ENCODE results near the gene PRKCG. TPM values are rescaled to one million over a fixed set of nuclear protein-coding genes. Genes with fewer than 3 reads are reported as not detected.

PRKCG gene
- total RNA-seq, 1 experiment from 2014 or later, result 0.84 TPM

- Histone ChIP-seq H3K36me3 (ENCODE audit: insufficient read depth, low read length, poor library complexity, severe bottlenecking) (no peaks in the 10 kb centered on the region), H3K4me3 (ENCODE audit: low read depth, low read length, poor library complexity, severe bottlenecking) (no peak overlapping the region), H3K4me1 (ENCODE audit: insufficient read depth, low read length, poor library complexity, severe bottlenecking) (peaks cover 7% of the 10 kb centered on the region), H3K9me3 (ENCODE audit: low read depth, low read length, poor library complexity, severe bottlenecking) (no peaks in the 10 kb centered on the region), H3K27me3 (replicated peaks; ENCODE audit: insufficient read depth, low read depth, low read length, poor library complexity) (no peaks in the 10 kb centered on the region), H3K27ac (ENCODE audit: low read depth, low read length, poor library complexity, severe bottlenecking) (no peak overlapping the region)
- intact Hi-C loops (cut with micrococcal nuclease; ENCODE audit: unreplicated experiment), result no loop called here
- POLR2A ChIA-PET (ENCODE audit: low non-redundant PET), result no interaction called here
- CTCF ChIA-PET, result no interaction called here
- BruUV-seq (replicated peaks), result no TSS peak
- DNase-seq (ENCODE audit: low spot score), result no peak
- TF ChIP-seq EZH2 (IDR thresholded peaks at IDR 0.05; ENCODE audit: borderline replicate concordance, low read depth, low read length, poor library complexity, severe bottlenecking) (no peak), CTCF (conservative IDR thresholded peaks at IDR 0.05; ENCODE audit: low read depth, low read length) (no peak)
Measured at GRCh38 chr19:53844849-53845246, 37.1 kb upstream of the PRKCG start.

DNA sequence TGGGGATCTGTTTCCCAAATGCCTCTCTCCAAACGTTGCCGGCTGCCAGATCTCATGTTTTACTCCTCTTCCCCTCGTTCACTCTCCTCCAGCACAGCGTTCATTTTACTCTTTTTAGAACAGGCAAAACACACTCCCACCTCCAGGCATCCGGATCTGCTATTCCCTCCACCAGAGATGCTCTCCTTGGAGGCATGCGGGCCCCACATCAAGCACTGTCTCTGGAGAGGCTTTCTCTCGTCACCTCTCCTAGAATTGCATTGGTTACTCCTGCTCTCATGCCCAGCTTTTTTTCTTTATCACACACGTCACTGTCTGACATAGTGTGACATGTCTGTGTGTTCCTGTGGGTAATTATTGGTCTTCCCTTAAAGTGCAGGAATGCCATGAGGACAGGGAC lies 34.4 kb upstream of the PRKCG start:
- ChIA-PET CTCF (no interaction called here), POLR2A (ENCODE audit: low non-redundant PET) (no interaction called here)
- no TSS peak for BruUV-seq (replicated peaks)
- no peaks in the 10 kb centered on the region for H3K36me3 ChIP-seq (ENCODE audit: insufficient read depth, low read length, poor library complexity, severe bottlenecking)
- H3K4me3 ChIP-seq (ENCODE audit: low read depth, low read length, poor library complexity, severe bottlenecking), result no peak overlapping the region
- H3K4me1 ChIP-seq (ENCODE audit: insufficient read depth, low read length, poor library complexity, severe bottlenecking), result peaks cover 12% of the 10 kb centered on the region
- no peaks in the 10 kb centered on the region for H3K9me3 ChIP-seq (ENCODE audit: low read depth, low read length, poor library complexity, severe bottlenecking)
- H3K27me3 ChIP-seq (replicated peaks; ENCODE audit: insufficient read depth, low read depth, low read length, poor library complexity), result no peaks in the 10 kb centered on the region
- DNase-seq (ENCODE audit: low spot score), result no peak
- no peak overlapping the region for H3K27ac ChIP-seq (ENCODE audit: low read depth, low read length, poor library complexity, severe bottlenecking)
- intact Hi-C loops (cut with micrococcal nuclease; ENCODE audit: unreplicated experiment), result no loop called here
- TF ChIP-seq EZH2 (IDR thresholded peaks at IDR 0.05; ENCODE audit: borderline replicate concordance, low read depth, low read length, poor library complexity, severe bottlenecking), result no peak
- no peak for TF ChIP-seq CTCF (conservative IDR thresholded peaks at IDR 0.05; ENCODE audit: low read depth, low read length)

GRCh38 chr19:53849237-53849676 lies 32.7 kb upstream of the PRKCG start:
- ChIA-PET CTCF (interaction anchor here (1.2 kb wide), 1 partner anchor 175 kb away, joined by 4 read pairs; no protein-coding TSS in a partner anchor), POLR2A (ENCODE audit: low non-redundant PET) (no interaction called here)
- H3K9me3 ChIP-seq (ENCODE audit: low read depth, low read length, poor library complexity, severe bottlenecking), result no peaks in the 10 kb centered on the region
- no TSS peak for BruUV-seq (replicated peaks)
- H3K27me3 ChIP-seq (replicated peaks; ENCODE audit: insufficient read depth, low read depth, low read length, poor library complexity), result no peaks in the 10 kb centered on the region
- H3K27ac ChIP-seq (ENCODE audit: low read depth, low read length, poor library complexity, severe bottlenecking), result no peak overlapping the region
- H3K36me3 ChIP-seq (ENCODE audit: insufficient read depth, low read length, poor library complexity, severe bottlenecking), result no peaks in the 10 kb centered on the region
- no peak for TF ChIP-seq CTCF (conservative IDR thresholded peaks at IDR 0.05; ENCODE audit: low read depth, low read length)
- TF ChIP-seq EZH2 (IDR thresholded peaks at IDR 0.05; ENCODE audit: borderline replicate concordance, low read depth, low read length, poor library complexity, severe bottlenecking), result no peak
- H3K4me1 ChIP-seq (ENCODE audit: insufficient read depth, low read length, poor library complexity, severe bottlenecking), result peaks cover 15% of the 10 kb centered on the region
- intact Hi-C loops (cut with micrococcal nuclease; ENCODE audit: unreplicated experiment), result no loop called here
- H3K4me3 ChIP-seq (ENCODE audit: low read depth, low read length, poor library complexity, severe bottlenecking), result no peak overlapping the region
- peak; percentile 27 for DNase-seq (ENCODE audit: low spot score)
